Astrocyte of the cerebellum (primary cell): ENCODE data around the gene FOXJ3.

Experiments
- DNase-seq: peaks from one replicate; pipeline ENCODE4 v3.0.0-alpha.2; 2011; ENCODE audit warnings: low read depth
- H3K4me3 ChIP-seq: 2 replicates; pipeline ENCODE4 v1.5.1; 2011; ENCODE audit warnings: mild to moderate bottlenecking, low read depth, low read length, moderate library complexity
- in situ Hi-C: cut with HindIII; loops from 2 replicates; pipeline ENCODE4 v1.10.0; 2017; ENCODE audit warnings: low sequenced_read_pairs
- TF ChIP-seq, protein P1 (sequence below): IDR thresholded peaks from 2 replicates; pipeline ENCODE4 v1.5.1; 2012; ENCODE audit warnings: low read length, low read depth, moderate library complexity, mild to moderate bottlenecking; ENCODE audit errors: missing control alignments

Gene FOXJ3

DNA sequence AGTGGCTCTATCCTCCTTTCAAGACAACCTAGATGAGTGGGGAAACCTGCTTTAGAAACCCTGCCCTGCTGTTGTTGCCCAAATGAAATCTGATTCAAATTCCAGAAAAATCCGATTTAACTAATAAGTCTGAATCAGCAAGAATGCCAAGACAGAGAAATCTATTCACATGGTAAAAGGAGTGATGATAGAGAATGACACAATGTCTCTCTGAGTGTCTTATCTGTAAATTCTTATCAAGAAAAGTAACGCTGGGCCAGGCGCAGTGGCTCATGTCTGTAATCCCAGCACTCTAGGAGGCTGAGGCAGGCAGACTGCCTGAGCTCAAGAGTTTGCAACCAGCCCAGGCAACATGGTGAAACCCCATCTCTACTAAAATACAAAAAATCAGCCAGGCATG lies 156.8 kb downstream of the FOXJ3 start:
- DNase-seq: no peak
- TF ChIP-seq, protein P1, sequence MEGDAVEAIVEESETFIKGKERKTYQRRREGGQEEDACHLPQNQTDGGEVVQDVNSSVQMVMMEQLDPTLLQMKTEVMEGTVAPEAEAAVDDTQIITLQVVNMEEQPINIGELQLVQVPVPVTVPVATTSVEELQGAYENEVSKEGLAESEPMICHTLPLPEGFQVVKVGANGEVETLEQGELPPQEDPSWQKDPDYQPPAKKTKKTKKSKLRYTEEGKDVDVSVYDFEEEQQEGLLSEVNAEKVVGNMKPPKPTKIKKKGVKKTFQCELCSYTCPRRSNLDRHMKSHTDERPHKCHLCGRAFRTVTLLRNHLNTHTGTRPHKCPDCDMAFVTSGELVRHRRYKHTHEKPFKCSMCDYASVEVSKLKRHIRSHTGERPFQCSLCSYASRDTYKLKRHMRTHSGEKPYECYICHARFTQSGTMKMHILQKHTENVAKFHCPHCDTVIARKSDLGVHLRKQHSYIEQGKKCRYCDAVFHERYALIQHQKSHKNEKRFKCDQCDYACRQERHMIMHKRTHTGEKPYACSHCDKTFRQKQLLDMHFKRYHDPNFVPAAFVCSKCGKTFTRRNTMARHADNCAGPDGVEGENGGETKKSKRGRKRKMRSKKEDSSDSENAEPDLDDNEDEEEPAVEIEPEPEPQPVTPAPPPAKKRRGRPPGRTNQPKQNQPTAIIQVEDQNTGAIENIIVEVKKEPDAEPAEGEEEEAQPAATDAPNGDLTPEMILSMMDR: no peak
- H3K4me3 ChIP-seq: no peak overlapping the region
- in situ Hi-C loops: no loop called here

DNA sequence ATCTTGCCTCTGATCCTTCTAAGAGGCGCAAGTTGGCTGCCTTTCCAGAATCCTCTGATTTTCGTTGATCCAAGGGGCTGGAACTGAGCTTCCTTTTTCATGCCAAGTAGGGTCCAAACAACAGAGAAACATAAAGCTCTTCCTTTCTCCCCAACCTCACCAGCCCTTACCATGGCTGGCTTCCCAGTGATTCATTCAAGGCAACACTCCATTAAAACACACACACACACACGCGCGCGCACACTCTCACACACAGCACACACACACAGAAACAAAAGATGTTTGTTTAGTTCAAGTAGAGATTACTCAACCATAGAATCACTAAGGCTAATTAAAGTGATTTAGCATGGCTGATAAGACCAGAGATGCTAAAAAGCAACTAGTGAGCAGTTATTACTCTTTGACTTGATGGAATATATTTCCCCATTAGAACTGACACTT lies 157.5 kb downstream of the FOXJ3 start:
- TF ChIP-seq, protein P1: no peak
- H3K4me3 ChIP-seq: no peak overlapping the region
- in situ Hi-C loops: no loop called here
- peak; percentile 64 for DNase-seq

DNA sequence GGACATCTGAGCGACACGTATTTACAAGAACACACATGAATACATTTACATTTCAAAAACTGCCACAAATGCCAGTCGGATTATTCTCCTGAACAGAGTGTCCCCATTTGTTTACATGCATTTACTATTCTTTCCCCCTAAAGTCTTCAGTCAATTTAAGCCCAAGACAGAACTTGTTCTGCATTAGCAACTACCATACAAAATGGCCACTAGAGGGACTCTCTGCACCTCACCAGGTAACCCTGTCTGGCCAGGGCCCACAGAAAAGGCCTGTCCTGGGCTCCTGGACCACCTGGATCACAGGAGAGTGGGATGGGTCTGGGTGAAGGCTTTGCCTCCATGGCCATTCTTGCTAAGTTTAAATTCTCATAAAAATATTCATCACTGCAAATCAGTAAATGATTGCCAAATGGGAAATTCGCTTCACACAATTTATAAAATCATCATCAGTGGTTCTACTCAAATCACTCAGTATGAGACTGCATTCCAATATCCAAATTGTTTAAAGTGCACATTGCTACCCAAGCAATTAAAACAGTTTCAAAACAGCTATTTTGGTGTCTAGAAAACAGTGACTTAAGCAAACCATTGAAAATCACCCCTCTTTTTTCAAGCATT lies 158.0 kb downstream of the FOXJ3 start:
- TF ChIP-seq, protein P1: peak; percentile 84
- no peak overlapping the region for H3K4me3 ChIP-seq
- in situ Hi-C loops: no loop called here
- DNase-seq: peak; percentile 35

DNA sequence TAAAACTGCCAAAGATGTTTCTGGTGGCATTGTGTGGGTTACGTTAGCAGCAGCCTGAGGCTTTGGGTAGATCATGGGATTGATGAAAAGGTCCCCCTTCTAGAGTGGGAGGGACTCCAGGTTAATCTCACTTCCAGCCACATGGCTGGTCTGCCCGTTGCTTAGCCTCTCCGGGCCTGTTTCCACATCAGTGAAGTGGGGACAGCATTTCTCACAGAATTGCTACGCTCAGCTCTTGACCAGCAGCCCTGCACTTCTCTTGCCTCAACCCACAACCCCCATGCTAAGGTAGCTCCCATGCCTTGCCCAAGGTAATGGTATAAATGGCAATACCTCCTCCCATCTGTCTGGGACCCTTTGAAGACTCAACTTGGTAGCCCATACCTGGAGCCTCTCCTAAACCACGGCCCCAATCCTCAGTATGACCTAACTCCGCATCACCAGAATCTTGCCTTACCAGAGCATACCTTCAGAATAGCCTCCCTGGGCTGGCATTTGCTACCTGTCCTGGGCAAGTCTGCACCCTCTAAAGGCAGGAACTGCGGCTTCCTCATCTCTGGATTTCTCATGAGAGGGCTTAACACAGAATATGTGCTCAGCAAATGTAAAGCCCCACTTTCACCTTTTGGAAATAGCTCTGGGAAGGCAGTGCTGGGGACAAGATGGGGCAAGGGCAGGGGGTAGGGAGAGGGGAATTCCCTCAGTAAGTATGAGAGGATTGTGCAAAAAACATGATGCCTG lies 159.6 kb downstream of the FOXJ3 start:
- DNase-seq: no peak
- in situ Hi-C loops: no loop called here
- H3K4me3 ChIP-seq: no peak overlapping the region

DNA sequence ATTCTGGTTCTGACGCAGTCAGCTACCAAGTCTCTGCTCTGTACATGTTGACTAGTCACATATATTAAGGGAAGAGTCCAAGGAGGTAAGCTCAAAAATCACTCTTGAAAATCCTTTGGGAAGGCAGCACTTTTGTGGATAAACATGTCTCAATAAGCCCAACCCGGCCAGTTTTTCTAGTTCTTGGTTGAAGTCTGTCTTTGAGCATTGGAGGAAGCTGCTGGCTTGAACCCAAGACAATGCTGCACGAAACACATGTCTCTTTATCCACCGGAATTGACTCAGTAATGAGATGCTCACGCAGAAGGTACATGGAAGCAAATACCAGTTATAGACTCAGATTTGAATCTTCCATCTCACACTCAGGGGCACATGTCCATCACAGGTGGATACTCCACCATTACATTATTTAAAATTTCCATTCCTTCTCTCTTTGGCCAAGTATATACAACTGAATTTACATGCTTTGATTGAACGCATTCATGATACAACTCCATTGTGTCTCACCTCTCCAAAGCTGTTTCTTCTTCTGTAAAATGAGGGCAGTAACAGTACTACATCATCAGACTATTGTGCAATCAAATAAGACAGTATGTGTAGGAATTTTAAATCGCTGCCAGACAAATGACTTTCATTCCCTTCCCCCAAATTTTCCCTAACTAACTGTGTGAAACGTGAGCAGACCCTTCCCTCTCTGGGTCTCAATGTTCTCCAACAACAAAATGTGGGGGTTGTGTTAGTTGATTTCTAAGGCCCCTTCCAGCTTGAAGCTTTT lies 160.9 kb downstream of the FOXJ3 start:
- in situ Hi-C loops: no loop called here
- no peak for DNase-seq
- TF ChIP-seq, protein P1: no peak
- H3K4me3 ChIP-seq: no peak overlapping the region

More for the DNA sequence above, 159.6 kb downstream of the FOXJ3 start:
- TF ChIP-seq, protein P1: no peak

DNA sequence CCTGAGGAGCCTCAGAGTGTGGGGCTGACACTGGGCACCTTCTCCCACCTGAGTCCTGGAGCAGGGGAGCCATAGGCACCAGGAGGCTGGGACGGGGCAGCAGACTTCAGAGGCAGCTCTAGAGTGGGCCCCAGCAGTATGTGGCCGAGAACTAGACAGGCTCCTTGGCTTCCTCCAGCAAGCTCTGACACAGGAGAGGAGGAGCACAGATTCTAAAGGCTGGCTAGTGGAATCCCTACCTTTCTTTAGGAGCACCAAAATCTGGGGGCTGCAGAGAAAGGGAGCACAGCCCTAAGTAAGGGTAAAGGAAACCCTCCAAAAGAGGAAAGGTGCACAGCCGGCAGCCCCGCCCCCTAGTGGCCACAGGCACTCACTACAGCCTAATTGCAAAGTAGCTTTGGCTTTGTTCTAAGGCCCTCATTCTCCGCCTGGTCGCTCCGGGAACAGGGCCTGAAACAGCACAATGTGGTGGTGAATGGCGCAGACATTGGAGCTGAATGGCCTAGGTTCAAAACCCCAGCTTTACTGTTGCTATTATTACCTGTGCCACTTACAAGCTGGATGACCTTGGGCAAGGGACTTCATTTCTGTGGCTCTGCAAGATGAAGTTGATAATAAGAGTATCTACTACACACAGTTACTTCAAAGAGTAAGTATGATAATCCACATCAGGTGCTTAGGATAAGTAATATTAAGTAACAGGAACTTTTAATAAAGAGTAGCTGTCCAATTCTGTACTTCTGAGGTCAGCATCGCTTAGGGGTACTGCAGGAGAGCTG lies 161.7 kb downstream of the FOXJ3 start:
- in situ Hi-C loops: no loop called here
- DNase-seq: no peak
- TF ChIP-seq, protein P1: peak; percentile 97
- H3K4me3 ChIP-seq: no peak overlapping the region
